CD4-positive, CD25-positive, alpha-beta regulatory T cell (primary cell): ENCODE measurements around the gene SPNS2. TPM values are rescaled to one million over a fixed set of nuclear protein-coding genes. Genes with fewer than 3 reads are reported as not detected.

Source experiments
- ATAC-seq, 2 donors: fragments of 150-1000 bp; cut with Tn5 transposase; one replicate each; pipeline ENCODE4 v1.10.0; 2021; ENCODE audit warnings: low read depth in 2 of 2, moderate number of reproducible peaks in 2 of 2, moderate library complexity in 1 of 2
- DNase-seq, 3 donors: peaks; one replicate each; pipeline versions ENCODE4 v3.0.0 to v3.0.0-alpha.2; 2012 to 2022; ENCODE audit warnings: mixed read lengths in 1 of 3
- H3K27ac ChIP-seq: one replicate; pipeline ENCODE4 v1.7.0; 2013; ENCODE audit warnings: mild to moderate bottlenecking, low read length; ENCODE audit not compliant: insufficient read depth, poor library complexity, severe bottlenecking
- H3K27me3 ChIP-seq: one replicate; pipeline ENCODE4 v1.7.0; 2013; ENCODE audit warnings: low read length; ENCODE audit not compliant: control insufficient read depth, insufficient read depth
- H3K36me3 ChIP-seq: one replicate; pipeline ENCODE4 v1.7.0; 2013; ENCODE audit warnings: mild to moderate bottlenecking, low read length, moderate library complexity; ENCODE audit not compliant: control insufficient read depth, insufficient read depth
- H3K4me1 ChIP-seq: 2 replicates; pipeline ENCODE4 v1.7.0; 2013; ENCODE audit warnings: mild to moderate bottlenecking, low read length; ENCODE audit not compliant: insufficient read depth, control insufficient read depth, poor library complexity, severe bottlenecking
- H3K4me3 ChIP-seq: one replicate; pipeline ENCODE4 v1.7.0; 2013; ENCODE audit warnings: low read depth, mild to moderate bottlenecking, low read length, moderate library complexity
- H3K9me3 ChIP-seq, 2 experiments: 1 replicate in 1 of 2; 2 replicates in 1 of 2; pipeline ENCODE4 v1.7.0; 2013; ENCODE audit warnings: low read length in 2 of 2, mild to moderate bottlenecking in 1 of 2, moderate library complexity in 1 of 2; ENCODE audit not compliant: control insufficient read depth in 2 of 2
- H3K27ac Mint-ChIP-seq, 3 donors: one replicate each; pipeline ENCODE4 v1.8.0; 2020 to 2022; ENCODE audit warnings: mild to moderate bottlenecking in 3 of 3, mixed read lengths in 3 of 3, moderate library complexity in 2 of 3
- H3K27me3 Mint-ChIP-seq: one replicate; pipeline ENCODE4 v1.8.0; 2022; ENCODE audit warnings: mild to moderate bottlenecking, mixed read lengths
- H3K36me3 Mint-ChIP-seq: one replicate; pipeline ENCODE4 v1.8.0; 2020; ENCODE audit warnings: mixed read lengths
- H3K4me1 Mint-ChIP-seq, 4 donors: one replicate each; pipeline ENCODE4 v1.8.0; 2020 to 2022; ENCODE audit warnings: mixed read lengths in 4 of 4, mild to moderate bottlenecking in 1 of 4
- H3K4me3 Mint-ChIP-seq, 4 donors: one replicate each; pipeline ENCODE4 v1.8.0; 2020 to 2022; ENCODE audit warnings: mild to moderate bottlenecking in 4 of 4, mixed read lengths in 4 of 4, moderate library complexity in 3 of 4
- H3K9me3 Mint-ChIP-seq, 7 donors: one replicate each; pipeline ENCODE4 v1.8.0; 2020 to 2022; ENCODE audit warnings: mixed read lengths in 7 of 7, mild to moderate bottlenecking in 3 of 7, moderate library complexity in 2 of 7
- polyA plus RNA-seq, 4 donors: library from polyadenylated mRNA; unstranded; fragments of 300-500 nt; fragmentation: Illumina TruSeq; gene quantifications; one replicate each; pipeline ENCODE4 v1.2.3, GENCODE V29; 2021
- total RNA-seq: library from RNA; stranded (reverse); gene quantifications from one replicate; pipeline ENCODE4 v1.2.3, GENCODE V29; 2022

SPNS2 gene
- total and polyA plus RNA-seq, 5 donors from 2014 or later = 0.94 TPM; not detected in 4

- H3K27ac ChIP-seq = no peak overlapping the region
- Mint-ChIP-seq H3K4me1 (peaks cover 7 to 33% (median 19%) of the 10 kb centered on the region in 4 donors), H3K36me3 (peaks cover 4% of the 10 kb centered on the region), H3K27me3 (no peaks in the 10 kb centered on the region), H3K9me3 (no peaks in the 10 kb centered on the region), H3K27ac (no peak overlapping the region), H3K4me3 (peak overlapping the region in 1 of 4 donors; percentile 52)
- no peaks in the 10 kb centered on the region for H3K27me3 ChIP-seq
- H3K36me3 ChIP-seq = peaks cover 63% of the 10 kb centered on the region
- DNase-seq (peak in 1 of 3 donors; percentile 18), ATAC-seq (no peak)
- H3K4me3 ChIP-seq = no peak overlapping the region
- peaks cover 29% of the 10 kb centered on the region for H3K4me1 ChIP-seq
- H3K9me3 ChIP-seq = no peaks in the 10 kb centered on the region
Measured at GRCh38 chr17:4551141-4551540, 52.5 kb downstream of the SPNS2 start.

GRCh38 chr17:4551796-4552525, 53.3 kb downstream of the SPNS2 start:
- Mint-ChIP-seq H3K4me1 (peaks cover 7 to 38% (median 20%) of the 10 kb centered on the region in 4 donors), H3K36me3 (peaks cover 4% of the 10 kb centered on the region), H3K27ac (no peak overlapping the region), H3K27me3 (no peaks in the 10 kb centered on the region), H3K9me3 (no peaks in the 10 kb centered on the region), H3K4me3 (no peak overlapping the region)
- Histone ChIP-seq H3K4me1 (peaks cover 30% of the 10 kb centered on the region), H3K27ac (no peak overlapping the region), H3K4me3 (no peak overlapping the region), H3K9me3 (no peaks in the 10 kb centered on the region), H3K27me3 (no peaks in the 10 kb centered on the region), H3K36me3 (peaks cover 57% of the 10 kb centered on the region)
- ATAC-seq = no peak
- no peak for DNase-seq

GRCh38 chr17:4553669-4554068, 55.0 kb downstream of the SPNS2 start:
- peaks cover 40% of the 10 kb centered on the region for H3K36me3 ChIP-seq
- Mint-ChIP-seq H3K27me3 (no peaks in the 10 kb centered on the region), H3K27ac (peak overlapping the region; percentile 20 to 94 (median 69)), H3K36me3 (peaks cover 4% of the 10 kb centered on the region), H3K9me3 (no peaks in the 10 kb centered on the region), H3K4me3 (peak overlapping the region; percentile 87 to 97 (median 96)), H3K4me1 (peaks cover 7 to 38% (median 20%) of the 10 kb centered on the region in 4 donors)
- ATAC-seq = no peak
- DNase-seq = no peak
- peak overlapping the region; percentile 77 for H3K4me3 ChIP-seq
- H3K9me3 ChIP-seq = no peaks in the 10 kb centered on the region
- H3K27me3 ChIP-seq = no peaks in the 10 kb centered on the region
- peaks cover 30% of the 10 kb centered on the region for H3K4me1 ChIP-seq
- H3K27ac ChIP-seq = no peak overlapping the region

GRCh38 chr17:4554441-4554996, 55.8 kb downstream of the SPNS2 start:
- H3K27ac Mint-ChIP-seq = peak overlapping the region; percentile 43 to 98 (median 94)
- peaks cover 30% of the 10 kb centered on the region for H3K4me1 ChIP-seq
- no peaks in the 10 kb centered on the region for H3K27me3 Mint-ChIP-seq
- H3K9me3 ChIP-seq = no peaks in the 10 kb centered on the region
- ATAC-seq = no peak
- H3K4me3 ChIP-seq = peak overlapping the region; percentile 77
- H3K9me3 Mint-ChIP-seq = no peaks in the 10 kb centered on the region
- peak in 1 of 3 donors; percentile 11 for DNase-seq
- H3K27me3 ChIP-seq = no peaks in the 10 kb centered on the region
- H3K36me3 ChIP-seq = peaks cover 34% of the 10 kb centered on the region
- H3K4me1 Mint-ChIP-seq = peaks cover 7 to 38% (median 20%) of the 10 kb centered on the region in 4 donors
- H3K4me3 Mint-ChIP-seq = peak overlapping the region; percentile 96 to 99 (median 96)
- H3K36me3 Mint-ChIP-seq = peaks cover 4% of the 10 kb centered on the region
- H3K27ac ChIP-seq = peak overlapping the region; percentile 84

- Mint-ChIP-seq H3K27ac (peak within 1 kb of the TSS; percentile 94 to 98 (median 97)), H3K4me1 (peaks cover 7 to 35% (median 20%) of the 10 kb centered on the region in 4 donors), H3K36me3 (peaks cover 4% of the 10 kb centered on the region), H3K9me3 (no peaks in the 10 kb centered on the region), H3K4me3 (peak within 1 kb of the TSS; percentile 96 to 99 (median 96)), H3K27me3 (no peaks in the 10 kb centered on the region)
- H3K9me3 ChIP-seq = no peaks in the 10 kb centered on the region
- H3K36me3 ChIP-seq = peaks cover 27% of the 10 kb centered on the region
- ATAC-seq = peak; percentile 92 to 94
- peak; percentile 95 to 97 (median 95) for DNase-seq
- peaks cover 30% of the 10 kb centered on the region for H3K4me1 ChIP-seq
- no peaks in the 10 kb centered on the region for H3K27me3 ChIP-seq
- H3K4me3 ChIP-seq = peak within 1 kb of the TSS; percentile 77
- H3K27ac ChIP-seq = peak within 1 kb of the TSS; percentile 84
Measured at GRCh38 chr17:4554997-4555799, 56.5 kb downstream of the SPNS2 start, which contains the start of gene MYBBP1A. Gene MYBBP1A (minus strand): TSS chr17:4555384. CDS start chr17:4555324, 60 bp downstream.

- Mint-ChIP-seq H3K4me1 (peaks cover 7 to 32% (median 20%) of the 10 kb centered on the region in 4 donors), H3K36me3 (peaks cover 1% of the 10 kb centered on the region), H3K9me3 (no peaks in the 10 kb centered on the region), H3K27me3 (no peaks in the 10 kb centered on the region), H3K4me3 (peak overlapping the region; percentile 96 to 99 (median 96)), H3K27ac (peak overlapping the region; percentile 94 to 98 (median 97))
- no peak for ATAC-seq
- Histone ChIP-seq H3K4me1 (peaks cover 30% of the 10 kb centered on the region), H3K27me3 (no peaks in the 10 kb centered on the region), H3K9me3 (no peaks in the 10 kb centered on the region), H3K27ac (peak overlapping the region; percentile 84), H3K4me3 (peak overlapping the region; percentile 77), H3K36me3 (peaks cover 18% of the 10 kb centered on the region)
- no peak for DNase-seq
Measured at GRCh38 chr17:4555873-4556759, 57.4 kb downstream of the SPNS2 start.

GRCh38 chr17:4556996-4557395, 58.3 kb downstream of the SPNS2 start:
- no peak overlapping the region for H3K4me3 ChIP-seq
- ATAC-seq = no peak
- peaks cover 11% of the 10 kb centered on the region for H3K36me3 ChIP-seq
- Mint-ChIP-seq H3K27ac (no peak overlapping the region), H3K27me3 (no peaks in the 10 kb centered on the region), H3K4me3 (no peak overlapping the region), H3K36me3 (no peaks in the 10 kb centered on the region), H3K9me3 (no peaks in the 10 kb centered on the region), H3K4me1 (peaks cover 7 to 35% (median 22%) of the 10 kb centered on the region in 4 donors)
- peaks cover 30% of the 10 kb centered on the region for H3K4me1 ChIP-seq
- no peaks in the 10 kb centered on the region for H3K27me3 ChIP-seq
- H3K9me3 ChIP-seq = no peaks in the 10 kb centered on the region
- no peak overlapping the region for H3K27ac ChIP-seq
- no peak for DNase-seq
